H9 (cell line): Measurements from ENCODE around the gene CD84. TPM values are rescaled to one million over a fixed set of nuclear protein-coding genes. Genes with fewer than 3 reads are reported as not detected.

Source experiments
- DNase-seq: peaks from one replicate; pipeline ENCODE4 v3.0.0-alpha.2; 2017
- H2AFZ ChIP-seq: one replicate; pipeline ENCODE4 v1.6.1; 2013; ENCODE audit warnings: mild to moderate bottlenecking, low read length, control low read depth, moderate library complexity
- H2AK5ac ChIP-seq: 2 replicates; pipeline ENCODE4 v1.6.1; 2013; ENCODE audit warnings: low read length, control low read depth, mixed read lengths; ENCODE audit not compliant: insufficient read length
- H2BK120ac ChIP-seq: one replicate; pipeline ENCODE4 v1.6.1; 2013; ENCODE audit warnings: low read depth, mild to moderate bottlenecking, low read length, control low read depth, inconsistent platforms; ENCODE audit not compliant: poor library complexity, severe bottlenecking
- H2BK12ac ChIP-seq: 2 replicates; pipeline ENCODE4 v1.6.1; 2013; ENCODE audit warnings: low read length, control low read depth, mixed read lengths, low read depth; ENCODE audit not compliant: insufficient read length
- H2BK15ac ChIP-seq: 2 replicates; pipeline ENCODE4 v1.6.1; 2013; ENCODE audit warnings: low read depth, low read length, control low read depth
- H2BK20ac ChIP-seq: one replicate; pipeline ENCODE4 v1.6.1; 2013; ENCODE audit warnings: low read depth, mild to moderate bottlenecking, low read length, control low read depth, inconsistent platforms; ENCODE audit not compliant: poor library complexity, severe bottlenecking
- H2BK5ac ChIP-seq: 2 replicates; pipeline ENCODE4 v1.6.1; 2013; ENCODE audit warnings: low read length, control low read depth, mixed read lengths; ENCODE audit not compliant: insufficient read length
- H3K14ac ChIP-seq: 2 replicates; pipeline ENCODE4 v1.6.1; 2013; ENCODE audit warnings: low read length, control low read depth; ENCODE audit not compliant: insufficient read depth
- H3K18ac ChIP-seq: 2 replicates; pipeline ENCODE4 v1.6.1; 2013; ENCODE audit warnings: low read depth, mild to moderate bottlenecking, mixed read lengths, low read length, control low read depth; ENCODE audit not compliant: insufficient read length
- H3K23ac ChIP-seq: 2 replicates; pipeline ENCODE4 v1.6.1; 2013; ENCODE audit warnings: low read length, control low read depth, mixed read lengths, low read depth; ENCODE audit not compliant: insufficient read length
- H3K23me2 ChIP-seq: 2 replicates; pipeline ENCODE4 v1.6.1; 2013; ENCODE audit warnings: low read depth, mild to moderate bottlenecking, mixed read lengths, low read length, control low read depth; ENCODE audit not compliant: insufficient read length, poor library complexity, severe bottlenecking
- H3K27ac ChIP-seq: 2 replicates; pipeline ENCODE4 v1.5.1; 2013; ENCODE audit warnings: low read length, control low read depth, mixed read lengths, low read depth; ENCODE audit not compliant: insufficient read length
- H3K27me3 ChIP-seq: 2 replicates; pipeline ENCODE4 v1.6.1; 2013; ENCODE audit warnings: low read length, control low read depth, inconsistent platforms; ENCODE audit not compliant: insufficient read depth
- H3K4ac ChIP-seq: 2 replicates; pipeline ENCODE4 v1.6.1; 2013; ENCODE audit warnings: low read depth, mild to moderate bottlenecking, control low read depth, inconsistent platforms, low read length, moderate library complexity
- H3K4me1 ChIP-seq: 2 replicates; pipeline ENCODE4 v1.6.1; 2013; ENCODE audit warnings: low read length, control low read depth, inconsistent platforms; ENCODE audit not compliant: insufficient read depth
- H3K4me2 ChIP-seq: 2 replicates; pipeline ENCODE4 v1.6.1; 2013; ENCODE audit warnings: low read length, control low read depth, mixed read lengths; ENCODE audit not compliant: insufficient read length, insufficient read depth
- H3K56ac ChIP-seq: 2 replicates; pipeline ENCODE4 v1.6.1; 2013; ENCODE audit warnings: low read depth, mild to moderate bottlenecking, mixed read lengths, low read length, control low read depth; ENCODE audit not compliant: insufficient read length
- H3K79me1 ChIP-seq: 2 replicates; pipeline ENCODE4 v1.6.1; 2013; ENCODE audit warnings: low read depth, mild to moderate bottlenecking, moderate library complexity, low read length, control low read depth, inconsistent platforms; ENCODE audit not compliant: insufficient read depth, poor library complexity, severe bottlenecking
- H3K79me2 ChIP-seq: 2 replicates; pipeline ENCODE4 v1.6.1; 2013; ENCODE audit warnings: low read length, control low read depth, inconsistent platforms; ENCODE audit not compliant: insufficient read depth
- H3K9ac ChIP-seq: 2 replicates; pipeline ENCODE4 v1.6.1; 2013; ENCODE audit warnings: low read length, control low read depth, mixed read lengths; ENCODE audit not compliant: insufficient read length; ENCODE audit errors: extremely low read depth
- H3K9me3 ChIP-seq: one replicate; pipeline ENCODE4 v1.6.1; 2013; ENCODE audit warnings: low read depth, low read length, inconsistent platforms; ENCODE audit not compliant: control insufficient read depth
- H3T11ph ChIP-seq: one replicate; pipeline ENCODE4 v1.6.1; 2013; ENCODE audit warnings: mild to moderate bottlenecking, low read length, control low read depth, inconsistent platforms
- H4K20me1 ChIP-seq: one replicate; pipeline ENCODE4 v1.6.1; 2013; ENCODE audit not compliant: control insufficient read depth, insufficient read length, insufficient read depth
- H4K5ac ChIP-seq: 2 replicates; pipeline ENCODE4 v1.6.1; 2013; ENCODE audit warnings: low read depth, mild to moderate bottlenecking, mixed read lengths, low read length, control low read depth; ENCODE audit not compliant: insufficient read length
- H4K8ac ChIP-seq: replicated peaks from 2 replicates; pipeline ENCODE4 v1.6.1; 2013; ENCODE audit warnings: low read length, control low read depth, mixed read lengths, low read depth; ENCODE audit not compliant: insufficient read length
- H4K91ac ChIP-seq: 2 replicates; pipeline ENCODE4 v1.6.1; 2013; ENCODE audit warnings: low read depth, mild to moderate bottlenecking, moderate library complexity, mixed read lengths, low read length, control low read depth; ENCODE audit not compliant: insufficient read length
- H3K27ac Mint-ChIP-seq, 3 experiments: 2 replicates in 2 of 3; 3 replicates in 1 of 3; pipeline ENCODE4 v1.8.0; 2020 to 2021; ENCODE audit warnings: mixed read lengths in 3 of 3, mild to moderate bottlenecking in 1 of 3, moderate library complexity in 1 of 3
- H3K27me3 Mint-ChIP-seq: 2 replicates; pipeline ENCODE4 v1.8.0; 2021; ENCODE audit warnings: low read depth, mild to moderate bottlenecking, moderate library complexity, mixed read lengths
- H3K36me3 Mint-ChIP-seq, 3 experiments: 2 replicates in 2 of 3; 3 replicates in 1 of 3; pipeline ENCODE4 v1.8.0; 2020 to 2021; ENCODE audit warnings: low read depth in 3 of 3, mixed read lengths in 3 of 3; ENCODE audit not compliant: insufficient read depth in 1 of 3
- H3K4me1 Mint-ChIP-seq, 2 experiments: 2 replicates each; pipeline ENCODE4 v1.8.0; 2020; ENCODE audit warnings: mixed read lengths in 2 of 2
- H3K4me3 Mint-ChIP-seq, 2 experiments: 2 replicates in 1 of 2; 3 replicates in 1 of 2; pipeline ENCODE4 v1.8.0; 2020 to 2021; ENCODE audit warnings: mild to moderate bottlenecking in 2 of 2, mixed read lengths in 2 of 2, moderate library complexity in 1 of 2
- H3K9me3 Mint-ChIP-seq, 2 experiments: 2 replicates in 1 of 2; 3 replicates in 1 of 2; pipeline ENCODE4 v1.8.0; 2020; ENCODE audit warnings: mild to moderate bottlenecking in 2 of 2, mixed read lengths in 2 of 2, moderate library complexity in 1 of 2
- WGBS: extraction: QIAGEN DNeasy Blood & Tissue Kit; methylation state at CpG from one replicate; pipeline ENCODE4 v1.1.7; 2013; ENCODE audit warnings: missing lambda C conversion rate, low lambda C conversion rate, mixed read lengths; ENCODE audit not compliant: insufficient read length; ENCODE audit errors: extremely low coverage; 5-methylcytosine and 5-hydroxymethylcytosine counted together
- total RNA-seq: library from RNA; stranded (reverse); gene quantifications from 2 replicates; pipeline ENCODE4 v1.2.1, GENCODE V29; 2021
- TF ChIP-seq, protein P1 (sequence below): fragments of 200-600 bp; sonication (generic); conservative IDR thresholded peaks from 3 replicates; pipeline ENCODE4 v1.8.0; 2021; ENCODE audit warnings: antibody characterized with exemption, mild to moderate bottlenecking

The CD84 gene
- total RNA-seq, 1 experiment from 2014 or later: not detected

DNA sequence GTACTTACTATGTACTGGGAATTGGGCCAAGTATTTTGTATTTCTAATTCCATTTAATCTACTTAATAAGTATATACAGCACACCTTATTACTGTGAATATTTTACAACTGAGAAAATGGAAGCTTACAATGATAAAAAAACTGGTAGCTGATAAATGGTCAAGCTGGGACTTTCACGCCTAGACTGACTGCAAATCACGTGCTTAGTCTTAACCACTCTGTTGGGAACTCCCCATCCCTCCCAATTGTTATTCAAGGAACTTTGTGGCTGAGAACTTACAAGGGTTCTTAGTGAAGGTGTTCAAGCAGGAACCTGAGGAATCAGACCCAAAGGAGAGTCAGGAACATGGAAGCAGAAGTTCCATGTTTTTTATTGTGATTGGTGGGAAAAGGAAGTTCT is 26.9 kb downstream of the CD84 start:
- Histone ChIP-seq H2BK12ac (no peak overlapping the region), H2AK5ac (no peak overlapping the region), H2BK5ac (no peak overlapping the region), H3K9ac (no peak overlapping the region), H4K8ac (no peak overlapping the region), H3K18ac (no peak overlapping the region), H2AFZ (no peak overlapping the region), H3K23ac (no peak overlapping the region), H4K5ac (no peak overlapping the region), H3K14ac (no peak overlapping the region), H3K27ac (no peak overlapping the region), H3K4me1 (no peaks in the 10 kb centered on the region), H4K20me1 (no peaks in the 10 kb centered on the region), H3T11ph (no peak overlapping the region), H3K56ac (no peak overlapping the region), H2BK120ac (no peak overlapping the region), H4K91ac (no peak overlapping the region), H2BK15ac (no peak overlapping the region), H3K79me2 (no peaks in the 10 kb centered on the region), H3K9me3 (no peaks in the 10 kb centered on the region), H3K4ac (no peak overlapping the region), H3K79me1 (no peaks in the 10 kb centered on the region), H3K27me3 (no peaks in the 10 kb centered on the region), H3K4me2 (no peak overlapping the region), H3K23me2 (no peaks in the 10 kb centered on the region), H2BK20ac (no peak overlapping the region)
- Mint-ChIP-seq H3K9me3 (no peaks in the 10 kb centered on the region), H3K27me3 (peaks cover 2% of the 10 kb centered on the region; the same call in 1 of the 2 replicates), H3K4me1 (0 out of 4 replicates have a peak, but pooled peaks cover 0 to 2% of the 10 kb centered on the region in 2 experiments), H3K36me3 (no peaks in the 10 kb centered on the region), H3K27ac (no peak overlapping the region), H3K4me3 (no peak overlapping the region)
- DNase-seq: no peak
- TF ChIP-seq, protein P1, sequence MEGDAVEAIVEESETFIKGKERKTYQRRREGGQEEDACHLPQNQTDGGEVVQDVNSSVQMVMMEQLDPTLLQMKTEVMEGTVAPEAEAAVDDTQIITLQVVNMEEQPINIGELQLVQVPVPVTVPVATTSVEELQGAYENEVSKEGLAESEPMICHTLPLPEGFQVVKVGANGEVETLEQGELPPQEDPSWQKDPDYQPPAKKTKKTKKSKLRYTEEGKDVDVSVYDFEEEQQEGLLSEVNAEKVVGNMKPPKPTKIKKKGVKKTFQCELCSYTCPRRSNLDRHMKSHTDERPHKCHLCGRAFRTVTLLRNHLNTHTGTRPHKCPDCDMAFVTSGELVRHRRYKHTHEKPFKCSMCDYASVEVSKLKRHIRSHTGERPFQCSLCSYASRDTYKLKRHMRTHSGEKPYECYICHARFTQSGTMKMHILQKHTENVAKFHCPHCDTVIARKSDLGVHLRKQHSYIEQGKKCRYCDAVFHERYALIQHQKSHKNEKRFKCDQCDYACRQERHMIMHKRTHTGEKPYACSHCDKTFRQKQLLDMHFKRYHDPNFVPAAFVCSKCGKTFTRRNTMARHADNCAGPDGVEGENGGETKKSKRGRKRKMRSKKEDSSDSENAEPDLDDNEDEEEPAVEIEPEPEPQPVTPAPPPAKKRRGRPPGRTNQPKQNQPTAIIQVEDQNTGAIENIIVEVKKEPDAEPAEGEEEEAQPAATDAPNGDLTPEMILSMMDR: no peak
- no CpG with 5 or more reads among the region's 2 CpGs for WGBS
